Measurements from ENCODE around the gene DLL1.

The DLL1 gene

DNA sequence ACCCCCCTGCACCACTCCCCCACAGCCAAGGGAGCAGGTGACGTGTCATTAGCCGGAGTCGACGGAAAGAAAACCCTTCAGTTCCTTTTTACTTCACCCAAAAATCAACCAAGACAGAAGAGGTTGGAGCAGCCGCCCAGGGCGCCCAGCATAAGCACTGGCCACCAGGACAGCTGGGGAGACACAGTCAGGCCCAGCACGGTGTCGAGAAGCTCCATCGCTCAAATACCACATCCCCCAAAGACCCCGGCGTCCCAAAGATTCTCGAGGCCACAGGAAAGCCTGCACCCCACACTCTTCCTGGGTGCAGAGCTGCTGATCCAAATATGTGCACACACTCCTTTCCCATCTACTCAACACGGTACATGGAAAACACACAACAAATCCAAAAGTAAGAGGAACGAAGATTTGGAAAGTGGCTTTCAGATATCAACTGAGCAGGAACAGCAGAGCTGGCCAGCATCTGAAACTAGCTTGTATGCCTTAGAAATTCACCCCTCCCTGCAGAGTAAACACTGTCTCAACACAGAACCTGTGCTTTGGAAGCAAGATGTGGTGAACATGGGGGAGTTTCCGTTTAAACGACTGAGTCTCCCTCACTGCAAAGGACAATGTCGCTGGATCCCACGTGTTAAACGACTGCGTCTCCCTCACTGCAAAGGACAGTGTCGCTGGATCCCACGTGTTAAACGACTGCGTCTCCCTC lies 54.6 kb downstream of the DLL1 start:
- DNase-seq (ENCODE audit: low spot score): no peak
- peak overlapping the region; percentile 80 for H3K18ac ChIP-seq (ENCODE audit: low read length)
- H3K36me3 ChIP-seq (replicated peaks in 1 of 2; ENCODE audit: control insufficient read depth in 2 of 2, insufficient read depth in 2 of 2, low read length in 2 of 2): no peaks in the 10 kb centered on the region
- peak overlapping the region; percentile 94 for H3K27ac ChIP-seq (replicated peaks; ENCODE audit: low read length)
- peaks cover 34 to 45% of the 10 kb centered on the region in 2 donors for H3K4me1 ChIP-seq (ENCODE audit: control insufficient read depth in 2 of 2, insufficient read depth in 1 of 2, low read depth in 1 of 2, low read length in 2 of 2)
- H2AK5ac ChIP-seq (ENCODE audit: low read depth, low read length): peak overlapping the region; percentile 86
- no peak overlapping the region for H3K4me3 ChIP-seq (ENCODE audit: low read length in 2 of 2)
- H2BK12ac ChIP-seq (ENCODE audit: low read length): peak overlapping the region; percentile 2
- no peaks in the 10 kb centered on the region for H3K79me1 ChIP-seq (ENCODE audit: low read depth, low read length)
- H3K9ac ChIP-seq (ENCODE audit: low read depth, low read length, poor library complexity): no peak overlapping the region
- no CpG with 5 or more reads among the region's 24 CpGs for WGBS, 2 donors (ENCODE audit: extremely low coverage in 2 of 2, insufficient read length in 2 of 2, insufficient replicate concordance in 1 of 2)
- H2BK120ac ChIP-seq (ENCODE audit: low read depth, low read length): peak overlapping the region; percentile 48
- no peak overlapping the region for H4K8ac ChIP-seq (ENCODE audit: low read depth, low read length)
- peaks cover 0 to 8% (median 0%) of the 10 kb centered on the region in 3 experiments for H3K27me3 ChIP-seq (ENCODE audit: control insufficient read depth in 3 of 3, insufficient read depth in 3 of 3, low read depth in 1 of 3, low read length in 3 of 3)
- H2BK5ac ChIP-seq (ENCODE audit: low read length): peak overlapping the region; percentile 17
- H4K91ac ChIP-seq (ENCODE audit: low read depth, low read length, poor library complexity): peak overlapping the region; percentile 81
- H3K23ac ChIP-seq (ENCODE audit: low read depth, low read length, poor library complexity): no peak overlapping the region
- no peak overlapping the region for H3K4ac ChIP-seq (ENCODE audit: low read length)
- H2BK15ac ChIP-seq (ENCODE audit: low read length): peak overlapping the region; percentile 60
- no peak overlapping the region for H3K14ac ChIP-seq (ENCODE audit: low read length)
- H2AFZ ChIP-seq (ENCODE audit: low read length): peak overlapping the region; percentile 45
- no peaks in the 10 kb centered on the region for H3K9me3 ChIP-seq (replicated peaks in 1 of 2; ENCODE audit: control insufficient read depth in 2 of 2, insufficient read depth in 1 of 2, low read depth in 1 of 2, low read length in 2 of 2)
- H3K4me2 ChIP-seq (ENCODE audit: insufficient read depth, low read length, poor library complexity, severe bottlenecking): peak overlapping the region; percentile 37

DNA sequence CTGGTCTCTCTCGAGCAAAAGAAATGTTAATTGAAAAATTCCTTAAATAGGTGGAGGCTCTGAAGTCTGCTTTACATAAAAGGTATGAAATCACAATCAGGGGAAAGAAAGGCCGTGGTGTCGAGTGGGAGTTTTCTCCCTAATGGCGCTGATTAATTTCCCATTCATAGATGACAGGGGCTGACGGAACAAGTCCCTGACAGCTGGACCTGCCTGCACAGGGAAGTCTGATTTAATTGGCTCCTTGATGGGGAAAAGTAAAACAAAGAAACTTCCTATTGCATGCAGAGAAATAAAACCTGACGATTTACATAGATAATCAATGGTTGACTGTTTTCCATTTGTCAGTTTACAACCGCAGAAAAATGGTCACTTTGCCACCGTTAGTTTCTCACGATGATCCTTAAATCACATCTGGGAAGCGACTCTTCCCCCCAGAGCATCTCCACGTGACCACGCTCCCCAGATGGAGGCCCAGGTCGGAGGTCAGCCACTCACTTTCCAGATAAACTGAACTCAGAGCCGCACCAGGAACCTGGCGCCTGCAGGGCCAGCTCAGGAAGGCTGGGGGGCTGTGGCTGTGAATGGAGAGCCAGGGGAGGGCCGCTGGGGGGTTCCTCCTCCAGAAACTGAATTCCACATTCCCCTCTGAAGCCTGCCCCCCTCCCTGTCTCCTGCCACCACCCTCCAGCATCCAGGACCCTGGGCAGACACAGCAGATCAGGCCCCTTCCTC lies 55.3 kb downstream of the DLL1 start:
- H4K8ac ChIP-seq (ENCODE audit: low read depth, low read length): no peak overlapping the region
- H3K9ac ChIP-seq (ENCODE audit: low read depth, low read length, poor library complexity): no peak overlapping the region
- H3K27me3 ChIP-seq (ENCODE audit: control insufficient read depth in 3 of 3, insufficient read depth in 3 of 3, low read depth in 1 of 3, low read length in 3 of 3): peaks cover 0 to 8% (median 0%) of the 10 kb centered on the region in 3 experiments
- H3K4me3 ChIP-seq (ENCODE audit: low read length in 2 of 2): no peak overlapping the region
- H2BK15ac ChIP-seq (ENCODE audit: low read length): peak overlapping the region; percentile 60
- peak overlapping the region; percentile 80 for H3K18ac ChIP-seq (ENCODE audit: low read length)
- H3K4me1 ChIP-seq (ENCODE audit: control insufficient read depth in 2 of 2, insufficient read depth in 1 of 2, low read depth in 1 of 2, low read length in 2 of 2): peaks cover 35 to 48% of the 10 kb centered on the region in 2 donors
- peak overlapping the region; percentile 37 for H3K4me2 ChIP-seq (ENCODE audit: insufficient read depth, low read length, poor library complexity, severe bottlenecking)
- H2AFZ ChIP-seq (ENCODE audit: low read length): peak overlapping the region; percentile 45
- no peak overlapping the region for H4K91ac ChIP-seq (ENCODE audit: low read depth, low read length, poor library complexity)
- no peaks in the 10 kb centered on the region for H3K9me3 ChIP-seq (replicated peaks in 1 of 2; ENCODE audit: control insufficient read depth in 2 of 2, insufficient read depth in 1 of 2, low read depth in 1 of 2, low read length in 2 of 2)
- H3K23ac ChIP-seq (ENCODE audit: low read depth, low read length, poor library complexity): no peak overlapping the region
- H3K79me1 ChIP-seq (ENCODE audit: low read depth, low read length): no peaks in the 10 kb centered on the region
- DNase-seq (ENCODE audit: low spot score): peak; percentile 79
- no CpG with 5 or more reads among the region's 16 CpGs for WGBS, 2 donors (ENCODE audit: extremely low coverage in 2 of 2, insufficient read length in 2 of 2, insufficient replicate concordance in 1 of 2)
- H3K14ac ChIP-seq (ENCODE audit: low read length): no peak overlapping the region
- no peaks in the 10 kb centered on the region for H3K36me3 ChIP-seq (replicated peaks in 1 of 2; ENCODE audit: control insufficient read depth in 2 of 2, insufficient read depth in 2 of 2, low read length in 2 of 2)
- no peak overlapping the region for H2BK12ac ChIP-seq (ENCODE audit: low read length)
- peak overlapping the region; percentile 17 for H2BK5ac ChIP-seq (ENCODE audit: low read length)
- H2BK120ac ChIP-seq (ENCODE audit: low read depth, low read length): peak overlapping the region; percentile 48
- H2AK5ac ChIP-seq (ENCODE audit: low read depth, low read length): peak overlapping the region; percentile 86
- H3K27ac ChIP-seq (replicated peaks; ENCODE audit: low read length): peak overlapping the region; percentile 94
- H3K4ac ChIP-seq (ENCODE audit: low read length): no peak overlapping the region

DNA sequence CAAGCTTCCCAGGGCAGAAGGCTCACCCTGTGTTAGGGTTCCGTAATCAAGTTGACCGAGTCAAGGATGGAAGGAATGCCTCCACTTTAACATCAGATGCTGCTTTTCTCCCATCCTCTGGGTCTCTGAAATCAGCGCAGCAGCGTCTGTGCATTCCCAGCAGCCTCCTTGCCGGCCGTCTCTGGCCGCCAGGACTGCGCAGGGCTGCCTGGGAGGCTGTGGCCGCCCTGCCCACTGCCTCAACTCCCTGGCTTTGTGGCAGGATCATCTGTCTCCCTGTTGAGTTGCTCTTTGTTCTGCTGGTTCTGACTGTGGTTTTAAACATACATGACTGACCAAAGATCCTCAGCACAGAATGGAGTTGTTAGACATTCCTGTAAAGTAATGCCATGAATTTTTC lies 56.5 kb downstream of the DLL1 start:
- Histone ChIP-seq H3K4me3 (ENCODE audit: low read length in 2 of 2) (no peak overlapping the region), H2BK5ac (ENCODE audit: low read length) (peak overlapping the region; percentile 40), H2BK12ac (ENCODE audit: low read length) (peak overlapping the region; percentile 12), H3K18ac (ENCODE audit: low read length) (peak overlapping the region; percentile 61), H3K4me1 (ENCODE audit: control insufficient read depth in 2 of 2, insufficient read depth in 1 of 2, low read depth in 1 of 2, low read length in 2 of 2) (peaks cover 35 to 45% of the 10 kb centered on the region in 2 donors), H4K8ac (ENCODE audit: low read depth, low read length) (no peak overlapping the region), H2BK15ac (ENCODE audit: low read length) (peak overlapping the region; percentile 26), H3K79me1 (ENCODE audit: low read depth, low read length) (no peaks in the 10 kb centered on the region), H3K4me2 (ENCODE audit: insufficient read depth, low read length, poor library complexity, severe bottlenecking) (no peak overlapping the region), H3K23ac (ENCODE audit: low read depth, low read length, poor library complexity) (no peak overlapping the region), H3K9me3 (replicated peaks in 1 of 2; ENCODE audit: control insufficient read depth in 2 of 2, insufficient read depth in 1 of 2, low read depth in 1 of 2, low read length in 2 of 2) (no peaks in the 10 kb centered on the region), H3K4ac (ENCODE audit: low read length) (no peak overlapping the region), H2AFZ (ENCODE audit: low read length) (peak overlapping the region; percentile 77), H2BK120ac (ENCODE audit: low read depth, low read length) (no peak overlapping the region), H3K9ac (ENCODE audit: low read depth, low read length, poor library complexity) (no peak overlapping the region), H2AK5ac (ENCODE audit: low read depth, low read length) (no peak overlapping the region), H3K14ac (ENCODE audit: low read length) (no peak overlapping the region), H3K27me3 (ENCODE audit: control insufficient read depth in 3 of 3, insufficient read depth in 3 of 3, low read depth in 1 of 3, low read length in 3 of 3) (peaks cover 0 to 4% (median 0%) of the 10 kb centered on the region in 3 experiments), H3K36me3 (replicated peaks in 1 of 2; ENCODE audit: control insufficient read depth in 2 of 2, insufficient read depth in 2 of 2, low read length in 2 of 2) (peaks cover 0 to 2% of the 10 kb centered on the region in 2 donors), H4K91ac (ENCODE audit: low read depth, low read length, poor library complexity) (no peak overlapping the region), H3K27ac (replicated peaks; ENCODE audit: low read length) (peak overlapping the region; percentile 88)
- WGBS, 2 donors (ENCODE audit: extremely low coverage in 2 of 2, insufficient read length in 2 of 2, insufficient replicate concordance in 1 of 2): no CpG with 5 or more reads among the region's 9 CpGs
- DNase-seq (ENCODE audit: low spot score): peak; percentile 59
